ENCODE measurements around the gene ROBO1. TPM values are rescaled to one million over a fixed set of nuclear protein-coding genes. Genes with fewer than 3 reads are reported as not detected.

The ROBO1 gene
- total RNA-seq, 1 experiment from 2014 or later: 67.6 TPM

GRCh38 chr3:78697426-78697825 lies 1070.4 kb downstream of the ROBO1 start:
- Histone ChIP-seq H3K27me3 (replicated peaks; ENCODE audit: insufficient read depth, low read depth, low read length, poor library complexity) (no peaks in the 10 kb centered on the region), H3K4me1 (ENCODE audit: insufficient read depth, low read length, poor library complexity, severe bottlenecking) (peaks cover 30% of the 10 kb centered on the region), H3K4me3 (ENCODE audit: low read depth, low read length, poor library complexity, severe bottlenecking) (no peak overlapping the region), H3K27ac (ENCODE audit: low read depth, low read length, poor library complexity, severe bottlenecking) (no peak overlapping the region), H3K9me3 (ENCODE audit: low read depth, low read length, poor library complexity, severe bottlenecking) (no peaks in the 10 kb centered on the region), H3K36me3 (ENCODE audit: insufficient read depth, low read length, poor library complexity, severe bottlenecking) (no peaks in the 10 kb centered on the region)
- POLR2A ChIA-PET (ENCODE audit: low non-redundant PET): no interaction called here
- CTCF ChIA-PET: no interaction called here
- peak; percentile 35 for DNase-seq (ENCODE audit: low spot score)
- no TSS peak for BruUV-seq (replicated peaks)
- intact Hi-C loops (cut with micrococcal nuclease; ENCODE audit: unreplicated experiment): no loop called here
- TF ChIP-seq EZH2 (IDR thresholded peaks at IDR 0.05; ENCODE audit: borderline replicate concordance, low read depth, low read length, poor library complexity, severe bottlenecking): no peak
- TF ChIP-seq, protein P1, sequence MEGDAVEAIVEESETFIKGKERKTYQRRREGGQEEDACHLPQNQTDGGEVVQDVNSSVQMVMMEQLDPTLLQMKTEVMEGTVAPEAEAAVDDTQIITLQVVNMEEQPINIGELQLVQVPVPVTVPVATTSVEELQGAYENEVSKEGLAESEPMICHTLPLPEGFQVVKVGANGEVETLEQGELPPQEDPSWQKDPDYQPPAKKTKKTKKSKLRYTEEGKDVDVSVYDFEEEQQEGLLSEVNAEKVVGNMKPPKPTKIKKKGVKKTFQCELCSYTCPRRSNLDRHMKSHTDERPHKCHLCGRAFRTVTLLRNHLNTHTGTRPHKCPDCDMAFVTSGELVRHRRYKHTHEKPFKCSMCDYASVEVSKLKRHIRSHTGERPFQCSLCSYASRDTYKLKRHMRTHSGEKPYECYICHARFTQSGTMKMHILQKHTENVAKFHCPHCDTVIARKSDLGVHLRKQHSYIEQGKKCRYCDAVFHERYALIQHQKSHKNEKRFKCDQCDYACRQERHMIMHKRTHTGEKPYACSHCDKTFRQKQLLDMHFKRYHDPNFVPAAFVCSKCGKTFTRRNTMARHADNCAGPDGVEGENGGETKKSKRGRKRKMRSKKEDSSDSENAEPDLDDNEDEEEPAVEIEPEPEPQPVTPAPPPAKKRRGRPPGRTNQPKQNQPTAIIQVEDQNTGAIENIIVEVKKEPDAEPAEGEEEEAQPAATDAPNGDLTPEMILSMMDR (conservative IDR thresholded peaks at IDR 0.05; ENCODE audit: low read depth, low read length): no peak

- DNase-seq (ENCODE audit: low spot score): no peak
- ChIA-PET POLR2A (ENCODE audit: low non-redundant PET) (no interaction called here), CTCF (no interaction called here)
- no TSS peak for BruUV-seq (replicated peaks)
- H3K4me3 ChIP-seq (ENCODE audit: low read depth, low read length, poor library complexity, severe bottlenecking): no peak overlapping the region
- no peaks in the 10 kb centered on the region for H3K27me3 ChIP-seq (replicated peaks; ENCODE audit: insufficient read depth, low read depth, low read length, poor library complexity)
- H3K4me1 ChIP-seq (ENCODE audit: insufficient read depth, low read length, poor library complexity, severe bottlenecking): peaks cover 26% of the 10 kb centered on the region
- no peak for TF ChIP-seq EZH2 (IDR thresholded peaks at IDR 0.05; ENCODE audit: borderline replicate concordance, low read depth, low read length, poor library complexity, severe bottlenecking)
- TF ChIP-seq, protein P1 (conservative IDR thresholded peaks at IDR 0.05; ENCODE audit: low read depth, low read length): no peak
- no peak overlapping the region for H3K27ac ChIP-seq (ENCODE audit: low read depth, low read length, poor library complexity, severe bottlenecking)
- no peaks in the 10 kb centered on the region for H3K36me3 ChIP-seq (ENCODE audit: insufficient read depth, low read length, poor library complexity, severe bottlenecking)
- no peaks in the 10 kb centered on the region for H3K9me3 ChIP-seq (ENCODE audit: low read depth, low read length, poor library complexity, severe bottlenecking)
- intact Hi-C loops (cut with micrococcal nuclease; ENCODE audit: unreplicated experiment): no loop called here
Measured at GRCh38 chr3:78690766-78691165, 1077.0 kb downstream of the ROBO1 start.

DNA sequence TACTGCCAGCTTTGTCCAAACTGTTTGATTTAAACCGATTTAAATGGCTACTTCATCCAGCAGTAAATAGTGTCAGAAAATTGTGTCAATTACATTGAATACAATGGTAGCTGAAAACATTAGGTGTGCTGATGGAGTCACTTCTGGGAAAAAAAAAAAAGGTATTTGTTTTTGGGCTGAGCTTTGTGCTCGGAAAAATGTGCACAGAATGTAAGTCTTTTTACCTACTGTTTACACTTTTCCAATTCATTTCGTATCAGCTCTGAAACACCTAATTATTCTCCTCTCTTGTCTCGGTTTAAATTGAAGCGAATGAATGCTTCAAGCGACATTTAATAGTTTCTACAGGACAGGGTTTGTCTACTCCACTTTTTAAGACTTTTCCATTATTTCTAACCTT lies 1078.4 kb downstream of the ROBO1 start:
- Histone ChIP-seq H3K27me3 (replicated peaks; ENCODE audit: insufficient read depth, low read depth, low read length, poor library complexity) (no peaks in the 10 kb centered on the region), H3K27ac (ENCODE audit: low read depth, low read length, poor library complexity, severe bottlenecking) (peak overlapping the region; percentile 12), H3K4me3 (ENCODE audit: low read depth, low read length, poor library complexity, severe bottlenecking) (no peak overlapping the region), H3K4me1 (ENCODE audit: insufficient read depth, low read length, poor library complexity, severe bottlenecking) (peaks cover 21% of the 10 kb centered on the region), H3K36me3 (ENCODE audit: insufficient read depth, low read length, poor library complexity, severe bottlenecking) (peaks cover 3% of the 10 kb centered on the region), H3K9me3 (ENCODE audit: low read depth, low read length, poor library complexity, severe bottlenecking) (no peaks in the 10 kb centered on the region)
- POLR2A ChIA-PET (ENCODE audit: low non-redundant PET): no interaction called here
- CTCF ChIA-PET: no interaction called here
- intact Hi-C loops (cut with micrococcal nuclease; ENCODE audit: unreplicated experiment): no loop called here
- TF ChIP-seq EZH2 (IDR thresholded peaks at IDR 0.05; ENCODE audit: borderline replicate concordance, low read depth, low read length, poor library complexity, severe bottlenecking): no peak
- TF ChIP-seq, protein P1 (conservative IDR thresholded peaks at IDR 0.05; ENCODE audit: low read depth, low read length): no peak
- no TSS peak for BruUV-seq (replicated peaks)
- no peak for DNase-seq (ENCODE audit: low spot score)

Data from A673 (cell line).